ENCODE data around the gene SETD1A.

GRCh38 chr16:30980434-30980833 is 22.9 kb downstream of the SETD1A start:
- TF ChIP-seq POLR2A (IDR thresholded peaks at IDR 0.05) (no peak), CTCF (IDR thresholded peaks at IDR 0.05) (no peak)

Measured in right lobe of liver (tissue), 4 donors.